Transverse colon (tissue), 4 donors: Measurements from ENCODE around the gene KCNE3.

Experiments used
- CTCF ChIP-seq, 5 experiments: fragments of 200-600 bp in 3 of 5; fragments of 450-650 bp in 2 of 5; sonication (generic) in 3 of 5; IDR thresholded peaks; 1 replicate in 2 of 5; 2 replicates in 3 of 5; pipeline ENCODE4 v1.5.1; 2016 to 2017; ENCODE audit warnings: antibody characterized with exemption in 5 of 5, inconsistent platforms in 3 of 5, mild to moderate bottlenecking in 2 of 5, moderate library complexity in 1 of 5
- POLR2AphosphoS5 ChIP-seq, 3 donors: sonication (generic); formaldehyde crosslinking; IDR thresholded peaks; one replicate each; pipeline ENCODE4 v1.6.1; 2016; ENCODE audit warnings: antibody characterized with exemption in 3 of 3

- TF ChIP-seq POLR2AphosphoS5 (IDR thresholded peaks at IDR 0.05) (peak in 2 of 3 donors; percentile 3 to 11), CTCF (IDR thresholded peaks at IDR 0.05) (no peak)
Observed at GRCh38 chr11:74418509-74418895, 48.8 kb downstream of the KCNE3 start.
